H1 (cell line): ENCODE data around the gene PRR5L. TPM values are rescaled to one million over a fixed set of nuclear protein-coding genes. Genes with fewer than 3 reads are reported as not detected.

ENCODE experiments used
- ATF2 ChIP-seq: IDR thresholded peaks from 2 replicates; pipeline ENCODE4 v1.6.1; 2012; ENCODE audit warnings: low read length, inconsistent platforms
- EP300 ChIP-seq, 2 experiments: IDR thresholded peaks; 1 replicate in 1 of 2; 2 replicates in 1 of 2; pipeline ENCODE4 v1.6.1; 2011 to 2012; ENCODE audit warnings: low read depth in 2 of 2, low read length in 2 of 2, mild to moderate bottlenecking in 2 of 2, borderline replicate concordance in 1 of 2, inconsistent platforms in 1 of 2, moderate library complexity in 1 of 2
- HDAC2 ChIP-seq, 2 experiments: fragments of 300-600 bp in 1 of 2; sonication (generic) in 1 of 2; IDR thresholded peaks; 2 replicates each; pipeline ENCODE4 v1.6.1; 2011 to 2012; ENCODE audit warnings: low read depth in 2 of 2, low read length in 2 of 2, mild to moderate bottlenecking in 2 of 2, moderate library complexity in 2 of 2, borderline replicate concordance in 1 of 2, inconsistent platforms in 1 of 2
- KDM5A ChIP-seq: fragments of 200-600 bp; IDR thresholded peaks from 2 replicates; pipeline ENCODE4 v1.7.1; 2012; ENCODE audit warnings: mild to moderate bottlenecking, low read length, inconsistent platforms, mixed read lengths
- PHF8 ChIP-seq: fragments of 200-600 bp; sonication (generic); conservative IDR thresholded peaks from 2 replicates; pipeline ENCODE4 v1.7.1; 2012; ENCODE audit warnings: low read depth, mild to moderate bottlenecking, inconsistent platforms, low read length, moderate library complexity
- POLR2AphosphoS5 ChIP-seq: IDR thresholded peaks from 2 replicates; pipeline ENCODE4 v1.6.1; 2011; ENCODE audit warnings: low read depth, low read length
- RXRA ChIP-seq: IDR thresholded peaks from 2 replicates; pipeline ENCODE4 v1.6.1; 2011; ENCODE audit warnings: low read depth, mild to moderate bottlenecking, low read length, moderate library complexity; ENCODE audit not compliant: insufficient read depth
- SIN3A ChIP-seq, 2 experiments: IDR thresholded peaks in 1 of 2; conservative IDR thresholded peaks in 1 of 2; 2 replicates each; pipeline ENCODE4 v1.6.1; 2011 to 2012; ENCODE audit warnings: low read length in 2 of 2, improper control_type of control experiment in 1 of 2, low read depth in 1 of 2, mild to moderate bottlenecking in 1 of 2
- SIRT6 ChIP-seq: IDR thresholded peaks from one replicate; pipeline ENCODE4 v1.7.1; 2012; ENCODE audit warnings: low read length, inconsistent platforms
- SIX5 ChIP-seq: IDR thresholded peaks from 2 replicates; pipeline ENCODE4 v1.6.1; 2011; ENCODE audit warnings: mild to moderate bottlenecking, low read depth, low read length
- SP1 ChIP-seq: IDR thresholded peaks from 2 replicates; pipeline ENCODE4 v1.6.1; 2011; ENCODE audit warnings: low read depth, low read length
- TAF1 ChIP-seq: IDR thresholded peaks from 2 replicates; pipeline ENCODE4 v1.6.1; 2011; ENCODE audit warnings: mild to moderate bottlenecking, low read depth, low read length
- polyA plus RNA-seq, 7 experiments: library from polyadenylated mRNA; depleted of rRNA in 3 of 7; stranded (reverse) in 5 of 7; unstranded in 2 of 7; fragments of >200 nt in 5 of 7; fragments of 200-250 nt in 2 of 7; gene quantifications; 1 replicate in 5 of 7; 2 replicates in 1 of 7; 4 replicates in 1 of 7; pipeline versions ENCODE4 v1.2.1 to v1.2.3, GENCODE V29; 2011 to 2013; ENCODE audit warnings: missing spikeins in 2 of 7, mixed read lengths in 2 of 7
- total RNA-seq: library from RNA; stranded (reverse); fragmentation: NEBNext Ultra II Directional; extraction: Animal tissue kit (Norgen Biotek cat#: 25700); gene quantifications from 2 replicates; pipeline ENCODE4 v1.2.1, GENCODE V29; 2021
- TF ChIP-seq, protein P1 (sequence below): IDR thresholded peaks from 2 replicates; pipeline ENCODE4 v1.6.1; 2012; ENCODE audit warnings: inconsistent platforms
- TF ChIP-seq, protein P2 (sequence below): IDR thresholded peaks from 2 replicates; pipeline ENCODE4 v1.6.1; 2011; ENCODE audit warnings: low read depth, mild to moderate bottlenecking, low read length; ENCODE audit not compliant: insufficient read depth
- TF ChIP-seq, protein P3 (sequence below), 3 experiments: IDR thresholded peaks; 1 replicate in 2 of 3; 2 replicates in 1 of 3; pipeline versions ENCODE4 v1.5.1 to v1.6.1; 2011; ENCODE audit warnings: low read length in 3 of 3, mild to moderate bottlenecking in 3 of 3, inconsistent platforms in 2 of 3, low read depth in 1 of 3, moderate library complexity in 1 of 3; ENCODE audit not compliant: insufficient read depth in 1 of 3; ENCODE audit errors: control extremely low read depth in 1 of 3

PRR5L gene
- total and polyA plus RNA-seq, 2 of the 8 experiments (the other 6 are each of a cell fraction or from before 2014, with no cell fraction given), result 6.6 to 10.1 TPM

DNA sequence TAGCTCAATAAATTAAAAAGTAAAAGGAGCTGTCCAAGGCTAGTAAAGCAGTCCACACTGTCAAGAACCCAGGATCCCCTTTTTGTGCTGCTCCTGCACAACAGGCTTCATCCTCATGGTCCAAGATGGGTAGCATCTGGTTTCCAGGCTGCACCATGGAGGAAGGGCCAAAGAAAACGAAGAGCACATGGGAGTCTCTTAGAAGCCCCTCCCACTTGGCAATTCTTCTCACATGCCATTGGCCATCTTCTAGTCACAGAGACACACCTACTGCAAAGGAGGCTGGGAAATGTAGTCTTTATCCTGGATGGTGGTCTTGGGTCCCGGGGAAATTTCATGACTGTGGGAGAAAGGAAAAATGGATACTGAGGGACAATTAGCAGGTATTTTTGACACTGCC is 37.8 kb downstream of the PRR5L start (continued):
- TF ChIP-seq POLR2AphosphoS5, result no peak
- TF ChIP-seq KDM5A, result no peak
- TF ChIP-seq ATF2, result no peak
- TF ChIP-seq SP1, result peak; percentile 71; the same call in 1 of the 2 replicates
- peak; percentile 61 for TF ChIP-seq SIX5
- TF ChIP-seq EP300 (IDR thresholded peaks at IDR 0.05; ENCODE audit: borderline replicate concordance in 1 of 2, low read depth in 2 of 2, low read length in 2 of 2), result no peak
- TF ChIP-seq, protein P1, sequence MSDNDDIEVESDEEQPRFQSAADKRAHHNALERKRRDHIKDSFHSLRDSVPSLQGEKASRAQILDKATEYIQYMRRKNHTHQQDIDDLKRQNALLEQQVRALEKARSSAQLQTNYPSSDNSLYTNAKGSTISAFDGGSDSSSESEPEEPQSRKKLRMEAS, result peak; percentile 89
- TF ChIP-seq TAF1, result no peak
- TF ChIP-seq SIRT6, result no peak
- no peak for TF ChIP-seq HDAC2 (IDR thresholded peaks at IDR 0.05; ENCODE audit: borderline replicate concordance in 1 of 2, low read depth in 2 of 2, low read length in 2 of 2)
- TF ChIP-seq SIN3A (conservative IDR thresholded peaks at IDR 0.05 in 1 of 2, IDR thresholded peaks at IDR 0.05 in 1 of 2; ENCODE audit: low read depth in 1 of 2, low read length in 2 of 2), result no peak
- TF ChIP-seq RXRA, result no peak
- TF ChIP-seq, protein P2, sequence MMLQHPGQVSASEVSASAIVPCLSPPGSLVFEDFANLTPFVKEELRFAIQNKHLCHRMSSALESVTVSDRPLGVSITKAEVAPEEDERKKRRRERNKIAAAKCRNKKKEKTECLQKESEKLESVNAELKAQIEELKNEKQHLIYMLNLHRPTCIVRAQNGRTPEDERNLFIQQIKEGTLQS, result no peak
- TF ChIP-seq, protein P3, sequence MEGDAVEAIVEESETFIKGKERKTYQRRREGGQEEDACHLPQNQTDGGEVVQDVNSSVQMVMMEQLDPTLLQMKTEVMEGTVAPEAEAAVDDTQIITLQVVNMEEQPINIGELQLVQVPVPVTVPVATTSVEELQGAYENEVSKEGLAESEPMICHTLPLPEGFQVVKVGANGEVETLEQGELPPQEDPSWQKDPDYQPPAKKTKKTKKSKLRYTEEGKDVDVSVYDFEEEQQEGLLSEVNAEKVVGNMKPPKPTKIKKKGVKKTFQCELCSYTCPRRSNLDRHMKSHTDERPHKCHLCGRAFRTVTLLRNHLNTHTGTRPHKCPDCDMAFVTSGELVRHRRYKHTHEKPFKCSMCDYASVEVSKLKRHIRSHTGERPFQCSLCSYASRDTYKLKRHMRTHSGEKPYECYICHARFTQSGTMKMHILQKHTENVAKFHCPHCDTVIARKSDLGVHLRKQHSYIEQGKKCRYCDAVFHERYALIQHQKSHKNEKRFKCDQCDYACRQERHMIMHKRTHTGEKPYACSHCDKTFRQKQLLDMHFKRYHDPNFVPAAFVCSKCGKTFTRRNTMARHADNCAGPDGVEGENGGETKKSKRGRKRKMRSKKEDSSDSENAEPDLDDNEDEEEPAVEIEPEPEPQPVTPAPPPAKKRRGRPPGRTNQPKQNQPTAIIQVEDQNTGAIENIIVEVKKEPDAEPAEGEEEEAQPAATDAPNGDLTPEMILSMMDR (IDR thresholded peaks at IDR 0.05; ENCODE audit: control extremely low read depth in 1 of 3, insufficient read depth in 1 of 3, low read depth in 1 of 3, low read length in 3 of 3), result no peak
- no peak for TF ChIP-seq PHF8
